ENCODE data around the gene EPAS1.
A peak's percentile ranks its signal among the peaks of the same experiment; 100 is the strongest.

Gene EPAS1

DNA sequence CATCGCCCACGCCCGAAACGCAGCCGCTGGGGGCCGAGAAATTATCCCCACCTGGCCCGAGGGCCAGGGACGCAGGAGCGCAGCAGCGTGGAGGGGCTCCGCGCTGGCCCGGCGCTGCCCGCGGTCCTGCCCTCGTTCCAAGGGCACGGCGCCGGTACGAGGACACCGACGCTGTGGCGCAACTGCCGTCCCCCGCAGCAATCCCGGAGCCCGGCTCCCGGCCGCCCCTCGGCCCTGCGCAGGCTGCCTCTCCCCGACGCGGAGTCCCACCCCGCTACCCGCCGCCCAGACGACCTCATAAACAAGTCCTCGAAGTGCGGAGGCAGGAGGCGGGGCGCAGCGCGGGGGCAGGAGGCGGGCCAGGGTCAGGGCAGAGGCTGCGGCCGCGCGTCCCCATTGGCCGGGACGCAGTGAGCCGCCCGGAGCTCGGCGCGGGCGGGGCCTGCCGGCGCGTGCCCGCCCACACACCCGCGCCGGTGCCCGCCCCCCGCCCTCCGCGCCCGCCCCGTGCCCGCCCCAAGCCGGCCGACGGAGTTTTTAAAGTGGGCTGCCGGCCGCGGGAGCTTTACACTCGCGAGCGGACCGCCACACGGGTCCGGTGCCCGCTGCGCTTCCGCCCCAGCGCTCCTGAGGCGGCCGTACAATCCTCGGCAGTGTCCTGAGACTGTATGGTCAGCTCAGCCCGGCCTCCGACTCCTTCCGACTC, at the start of gene EPAS1:
Gene EPAS1 (plus strand): TSS at position 568 of the 706 bp plus-strand sequence. CDS start 505 bp downstream, outside the sequence.
- DNase-seq: peak; percentile 81

DNA sequence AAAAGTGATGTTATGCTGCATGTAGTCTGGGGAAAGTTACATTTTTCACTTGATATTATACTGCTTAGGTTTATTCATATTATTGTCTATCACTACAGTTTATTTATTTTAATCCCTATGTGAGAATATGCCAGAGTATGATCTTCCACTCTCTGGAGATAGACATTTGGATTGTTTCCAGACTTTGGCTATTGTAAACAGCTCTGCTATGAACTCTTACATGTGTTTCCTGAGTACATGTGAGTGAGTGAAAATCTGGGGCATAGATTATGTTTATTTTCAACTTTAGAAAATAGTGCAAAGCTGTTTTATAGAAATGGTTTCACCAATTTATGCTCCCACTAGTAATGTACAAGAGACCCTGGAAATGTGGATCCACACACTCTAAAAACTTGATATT, 49.0 kb upstream of the EPAS1 start:
- no peak for DNase-seq

DNA sequence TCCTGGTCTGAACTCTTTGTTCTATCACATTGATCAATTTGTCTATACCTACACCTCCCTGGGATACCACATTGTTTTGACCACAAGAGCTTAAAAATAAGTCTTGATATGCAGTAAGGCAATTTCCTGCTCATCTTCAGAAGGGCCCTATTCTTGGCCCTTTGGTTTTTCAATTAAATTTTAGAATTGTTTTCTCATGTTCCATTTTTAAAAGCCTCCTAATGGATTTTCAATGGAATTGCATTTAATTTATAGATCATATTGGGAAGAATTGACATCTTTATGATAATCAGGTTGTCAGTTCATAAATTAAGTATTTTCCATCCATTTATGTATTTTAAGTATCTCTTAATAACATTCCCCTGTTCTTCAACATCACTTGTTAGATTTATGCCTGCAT, 47.6 kb upstream of the EPAS1 start:
- DNase-seq: no peak

DNA sequence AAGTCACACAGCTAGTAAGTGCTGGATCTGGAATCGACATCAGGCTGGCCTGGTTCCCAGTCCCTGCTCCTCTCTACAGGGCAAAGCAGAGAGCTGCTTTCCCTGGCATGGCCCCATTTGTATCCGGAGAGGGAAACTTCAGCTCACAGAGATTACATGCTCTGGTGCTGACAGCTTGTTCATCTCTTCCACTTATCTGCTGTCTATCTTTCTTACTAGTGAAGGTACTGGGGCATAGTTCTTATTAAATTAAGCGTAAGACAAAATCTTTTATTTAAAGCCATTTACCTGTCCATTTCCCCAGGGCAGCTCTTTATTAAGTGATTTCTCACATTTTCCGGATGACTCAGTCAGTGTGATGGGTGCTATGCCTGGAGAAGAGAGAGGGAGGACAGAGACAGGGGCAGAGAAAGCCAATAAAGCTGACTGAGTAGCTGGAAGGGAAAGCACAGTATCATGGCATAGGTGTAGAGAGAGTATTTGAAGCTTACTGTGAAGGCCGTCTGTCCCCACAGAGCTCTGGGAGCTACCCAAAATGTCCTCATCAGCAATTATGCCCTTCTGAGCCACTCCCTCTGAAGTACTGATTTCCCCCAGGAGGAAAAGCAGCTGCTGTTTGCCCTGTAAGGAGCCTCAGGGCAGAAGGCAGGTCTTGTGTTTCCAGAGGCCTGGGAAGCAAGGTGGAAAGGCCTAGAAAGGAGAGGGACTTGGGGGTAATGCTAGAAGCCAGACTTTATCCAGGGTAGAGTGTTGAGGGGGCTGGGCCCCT, 44.1 kb upstream of the EPAS1 start:
- no peak for DNase-seq

DNA sequence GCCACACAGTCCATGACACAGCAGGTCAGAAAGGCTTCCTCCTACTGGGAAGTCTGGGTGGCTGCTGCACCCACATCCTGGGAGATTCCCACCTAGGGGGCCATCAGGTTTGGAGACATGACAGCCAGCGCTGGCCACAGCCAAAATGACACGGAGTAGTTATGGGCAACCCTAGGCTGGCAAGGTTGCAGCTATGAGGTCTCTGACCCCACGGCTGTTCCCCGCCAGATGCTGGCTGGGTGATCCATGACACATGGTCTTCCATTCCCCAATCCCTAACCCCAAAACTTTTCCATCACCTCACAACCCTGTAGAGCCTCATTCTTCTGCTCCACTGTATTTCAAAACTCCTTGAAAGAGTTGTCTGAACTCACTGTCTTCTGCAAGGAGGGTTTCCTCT, 42.7 kb upstream of the EPAS1 start:
- DNase-seq: no peak

DNA sequence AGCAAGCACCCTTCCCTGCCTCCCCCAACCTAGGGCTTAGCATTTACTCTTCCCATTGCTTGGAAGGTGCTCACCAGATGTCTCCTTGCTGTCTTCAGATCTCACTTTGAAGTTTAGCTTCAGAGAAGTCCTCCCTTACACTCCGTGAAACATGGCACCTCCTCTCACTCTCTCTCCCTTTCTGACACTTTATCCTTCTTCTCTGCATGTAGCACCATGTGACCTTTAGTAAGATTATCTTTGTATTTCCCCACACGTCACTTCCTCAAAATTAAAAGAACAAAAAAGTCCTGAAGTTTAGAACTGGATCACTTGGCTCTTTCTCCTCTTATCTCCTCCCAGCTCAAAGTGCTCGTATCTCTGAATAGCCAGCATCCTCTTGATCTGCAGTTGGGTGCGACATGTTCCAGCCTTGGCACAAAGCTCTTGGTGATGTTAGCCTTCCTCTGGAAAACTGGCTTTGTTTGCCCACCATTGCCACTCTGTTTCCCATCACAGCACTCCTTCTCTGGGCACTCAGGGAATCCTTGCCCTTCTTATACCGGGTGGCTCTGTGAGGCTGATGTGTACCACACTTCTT, 40.6 kb upstream of the EPAS1 start:
- DNase-seq: no peak

DNA sequence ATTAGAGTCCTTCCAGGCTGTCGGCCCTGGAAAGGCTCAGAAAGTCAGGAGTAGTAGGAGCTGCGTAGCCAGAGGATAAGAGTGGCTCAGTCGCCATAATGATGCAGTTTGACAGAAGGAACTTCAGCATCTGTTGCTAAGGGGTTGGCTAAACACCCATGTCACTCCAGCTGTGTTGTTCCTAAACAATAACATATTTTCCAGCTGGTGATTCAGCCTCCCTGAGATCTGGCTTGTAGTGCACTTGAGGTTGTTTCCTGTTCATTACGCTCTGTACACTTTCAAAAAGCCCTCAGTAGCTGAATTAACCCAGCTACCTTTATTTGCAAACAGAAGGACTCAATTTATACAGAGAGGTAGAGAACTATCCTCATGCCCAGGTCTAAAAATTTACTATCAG, 39.7 kb upstream of the EPAS1 start:
- DNase-seq: no peak

DNA sequence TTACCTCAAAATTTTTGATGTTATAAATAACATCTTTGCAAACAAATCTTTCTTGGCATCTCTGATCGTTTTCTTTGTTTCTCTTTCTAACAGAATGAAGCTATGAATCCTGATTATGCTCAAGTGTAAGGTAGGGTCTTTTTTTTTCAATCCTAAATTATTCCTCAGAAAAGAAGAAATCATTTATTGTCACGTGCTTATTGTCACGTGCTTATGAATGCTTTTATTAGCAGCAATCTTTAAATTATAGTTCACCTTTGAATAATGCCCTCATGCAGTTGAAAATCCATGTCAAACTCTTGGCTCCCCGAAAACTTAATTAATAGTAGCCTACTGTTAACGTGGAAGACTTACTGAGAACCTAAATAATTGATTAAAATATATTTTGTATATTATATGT, 39.2 kb upstream of the EPAS1 start:
- DNase-seq: no peak

DNA sequence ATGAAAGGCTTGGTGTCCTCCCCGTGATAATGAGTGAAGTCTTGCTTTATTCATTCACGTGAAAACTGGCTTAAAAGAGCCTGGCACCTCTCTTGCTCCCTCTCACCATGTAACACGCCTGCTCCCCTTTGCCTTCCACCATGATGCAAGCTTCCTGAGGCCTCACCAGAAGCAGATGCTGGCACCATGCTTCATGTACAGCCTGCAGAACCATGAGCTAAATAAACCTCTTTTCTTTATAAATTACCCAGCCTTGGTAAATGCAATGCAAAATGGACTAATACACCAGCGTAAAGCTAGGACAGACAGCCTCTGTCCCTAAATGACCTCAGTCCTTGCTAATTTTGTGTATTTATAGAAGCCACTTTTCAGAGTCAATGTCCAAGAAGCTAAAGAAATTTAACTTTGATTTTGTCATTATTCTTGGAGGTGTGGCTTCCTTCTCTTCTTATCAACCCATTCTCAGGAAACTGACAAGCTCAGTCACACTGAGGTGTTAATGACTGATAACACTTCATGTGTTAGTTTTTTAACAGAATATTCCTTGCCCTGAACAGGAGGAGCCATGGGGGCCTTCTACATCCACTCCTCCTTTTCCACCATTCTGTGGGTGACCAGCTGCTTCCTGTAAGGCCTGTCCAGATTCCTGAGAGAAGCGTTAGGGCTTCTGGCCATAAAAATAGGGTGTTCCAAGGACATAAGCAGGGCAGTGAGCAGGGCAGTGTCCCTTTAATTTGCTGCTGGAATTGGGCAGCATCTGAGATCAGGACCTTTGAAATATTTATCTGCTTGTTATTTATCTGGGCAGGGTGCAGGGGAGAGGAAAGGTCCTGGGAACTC, 38.0 kb upstream of the EPAS1 start:
- no peak for DNase-seq

DNA sequence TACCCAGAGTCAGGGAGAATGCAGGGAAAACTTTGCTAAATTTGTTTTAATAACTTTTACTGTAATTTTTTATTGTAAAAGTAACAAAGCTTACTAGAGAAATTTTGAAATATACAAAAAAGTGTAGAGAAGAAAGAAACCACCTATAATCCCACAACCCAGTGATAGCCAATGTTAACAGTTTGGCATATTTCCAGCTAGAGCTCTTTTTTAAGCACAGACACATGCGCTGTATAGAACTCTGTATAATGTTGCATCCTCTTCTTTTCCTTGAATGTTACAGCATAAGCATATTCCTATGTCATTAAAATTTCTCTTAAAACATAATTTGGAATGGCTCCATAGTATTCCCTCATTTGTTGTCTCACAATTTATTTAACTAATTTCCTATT, 37.4 kb upstream of the EPAS1 start:
- DNase-seq: no peak

DNA sequence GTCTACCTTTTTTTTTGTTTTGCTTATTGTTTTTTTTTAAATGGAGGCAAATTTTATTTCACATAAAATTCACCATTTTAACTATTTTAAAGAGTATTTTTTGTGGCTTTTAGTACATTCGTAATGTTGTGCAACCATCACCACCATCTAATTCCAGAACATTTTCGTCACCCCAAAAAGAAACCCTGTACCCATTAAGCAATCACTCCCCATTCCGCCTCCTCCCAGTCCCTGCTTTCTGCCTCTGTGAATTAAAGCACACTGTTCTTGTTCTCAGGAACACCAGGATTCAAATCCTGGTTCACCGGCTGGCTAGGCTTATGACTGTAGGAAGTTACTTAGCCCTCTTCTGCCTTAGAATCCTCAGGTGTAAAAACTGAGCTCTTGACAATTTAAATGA, 36.9 kb upstream of the EPAS1 start:
- DNase-seq: no peak

DNA sequence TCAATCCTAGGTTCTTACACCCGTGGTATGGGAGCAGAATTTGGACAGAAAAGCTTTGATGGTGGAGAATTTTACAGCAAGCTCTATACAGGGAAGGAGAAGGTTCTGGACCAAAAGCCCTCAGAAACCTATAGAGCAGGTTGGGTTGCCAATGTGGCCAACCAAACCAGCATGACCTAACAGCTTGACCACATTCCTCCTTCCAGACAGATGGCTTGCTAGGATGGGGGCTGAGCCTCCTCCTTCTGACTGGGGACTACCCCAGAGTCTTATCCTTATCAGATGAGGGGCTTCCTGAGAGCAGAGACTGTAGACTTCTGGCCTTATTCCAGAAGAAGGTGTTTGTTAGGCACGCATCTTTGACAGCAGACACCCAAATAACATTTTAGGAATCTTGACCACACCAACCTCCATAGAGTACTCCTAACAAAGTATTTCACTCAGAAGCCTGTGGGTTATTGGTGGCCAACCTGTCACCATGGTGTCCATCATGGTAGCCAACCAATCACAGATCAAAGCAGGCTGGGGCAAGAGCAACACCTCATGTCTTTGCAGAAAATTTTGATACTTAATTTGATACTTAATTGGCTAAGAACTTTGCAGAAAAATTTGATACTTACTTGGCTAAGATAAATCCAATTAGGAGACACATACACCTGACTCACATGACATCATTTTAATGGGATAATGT, 34.8 kb upstream of the EPAS1 start:
- DNase-seq: no peak

DNA sequence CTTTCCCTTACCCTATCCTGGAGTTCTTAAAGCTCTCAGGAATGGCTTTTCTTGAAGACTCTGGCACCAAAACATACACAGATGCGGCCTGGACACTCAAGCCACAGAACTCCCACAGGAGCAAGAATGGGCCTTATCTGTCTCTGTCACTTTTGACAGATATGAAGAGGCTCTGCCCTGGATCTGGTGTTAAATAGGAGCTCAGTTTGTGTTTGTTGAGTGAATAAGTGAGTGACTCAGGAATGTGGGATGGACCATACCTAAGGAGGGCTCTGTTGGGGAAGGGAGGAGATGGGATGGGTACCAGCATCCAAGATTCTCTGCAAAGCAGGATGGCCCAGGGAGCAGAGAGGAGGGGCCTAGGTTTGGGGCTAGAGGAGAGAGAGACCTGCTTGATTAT, 33.9 kb upstream of the EPAS1 start:
- DNase-seq: no peak

DNA sequence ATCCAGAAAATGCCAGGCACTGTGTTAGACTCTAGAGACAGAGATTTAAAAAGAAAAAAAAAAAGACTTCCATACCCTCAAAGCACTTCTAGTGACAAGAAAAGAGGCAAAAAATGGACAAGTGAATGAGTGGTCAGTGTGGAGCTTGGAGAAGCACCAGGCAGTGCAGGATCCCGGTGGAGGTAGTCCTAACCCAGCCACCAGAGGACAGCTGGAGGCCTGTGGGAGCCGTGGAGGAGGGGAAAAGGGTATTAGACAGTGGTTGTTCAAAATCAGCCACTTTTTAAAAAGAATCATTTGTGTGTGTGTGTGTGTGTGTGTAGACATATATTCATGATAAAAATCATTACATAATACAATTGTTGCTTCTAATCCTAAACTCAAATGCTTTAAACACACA, 32.8 kb upstream of the EPAS1 start:
- no peak for DNase-seq

DNA sequence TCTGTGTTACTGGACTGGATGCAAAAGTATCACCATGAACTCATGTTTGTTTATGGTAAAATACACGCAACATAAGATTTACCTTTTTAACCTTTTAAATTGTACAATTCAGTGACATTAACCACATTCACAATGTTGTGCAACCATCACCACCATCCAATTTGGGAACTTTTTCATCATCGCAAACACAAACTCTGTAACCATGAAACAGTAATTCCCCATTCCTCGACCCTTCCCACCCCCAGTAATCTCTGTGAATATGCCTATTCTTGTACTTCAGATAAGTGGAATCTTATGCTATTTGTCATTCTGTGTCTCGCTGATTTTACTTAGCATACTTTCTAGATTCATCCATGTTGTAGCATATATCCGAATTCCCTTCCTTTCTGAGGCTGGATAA, 31.1 kb upstream of the EPAS1 start:
- no peak for DNase-seq

DNA sequence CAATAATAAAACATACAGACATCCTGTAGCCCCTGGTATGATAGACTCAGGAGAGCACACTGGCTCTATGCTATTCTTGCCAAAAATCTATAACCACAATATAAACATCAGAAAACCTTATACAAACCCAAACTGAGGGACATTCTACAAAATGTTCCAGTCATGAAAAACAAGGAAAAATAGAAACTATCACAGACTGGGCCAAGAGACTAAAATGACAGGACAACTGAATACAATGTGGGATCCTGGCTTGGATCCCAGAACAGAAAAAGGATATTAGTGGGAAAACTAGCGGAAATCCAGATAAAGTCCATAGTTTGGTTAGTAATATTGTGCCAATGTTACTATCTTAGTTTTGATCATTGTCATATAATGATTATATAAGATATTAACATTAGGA, 29.6 kb upstream of the EPAS1 start:
- DNase-seq: no peak

DNA sequence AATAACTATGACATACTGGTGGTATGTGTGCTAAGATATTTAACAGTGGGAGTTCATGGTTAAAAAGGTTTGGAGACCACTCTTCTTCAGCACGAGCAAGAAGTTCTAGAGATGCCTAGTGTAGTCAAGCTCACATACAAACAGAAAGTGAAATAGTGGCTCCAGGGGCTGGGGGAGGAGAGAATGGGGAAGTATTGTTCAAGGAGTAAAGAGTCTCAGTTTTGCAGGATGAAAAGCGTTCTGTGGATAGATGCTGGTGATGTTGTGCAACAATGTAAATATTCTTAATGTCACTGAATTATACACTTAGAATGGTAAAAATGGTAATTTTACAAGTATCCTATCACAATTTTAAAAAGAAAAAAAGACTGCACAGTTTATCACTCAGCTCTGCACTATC, 29.0 kb upstream of the EPAS1 start:
- no peak for DNase-seq

DNA sequence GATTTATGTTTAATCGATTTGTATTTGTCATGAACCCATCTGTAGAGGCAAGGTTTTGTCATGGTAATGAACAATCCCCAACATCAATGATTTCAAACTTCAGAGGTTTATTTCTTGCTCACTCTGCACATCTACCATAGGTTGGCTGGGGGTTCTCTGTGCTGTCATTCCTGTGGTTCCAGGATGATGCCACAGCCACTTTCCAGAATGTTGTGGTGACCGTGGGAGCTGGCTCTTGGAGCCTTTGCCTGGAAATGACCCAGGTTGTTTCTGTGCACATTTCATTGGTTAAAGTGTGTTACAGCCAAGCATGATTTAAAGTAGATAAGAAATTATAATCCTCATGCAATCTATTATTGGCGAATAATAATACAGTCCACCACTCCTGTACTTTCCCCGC, 28.2 kb upstream of the EPAS1 start:
- DNase-seq: no peak

DNA sequence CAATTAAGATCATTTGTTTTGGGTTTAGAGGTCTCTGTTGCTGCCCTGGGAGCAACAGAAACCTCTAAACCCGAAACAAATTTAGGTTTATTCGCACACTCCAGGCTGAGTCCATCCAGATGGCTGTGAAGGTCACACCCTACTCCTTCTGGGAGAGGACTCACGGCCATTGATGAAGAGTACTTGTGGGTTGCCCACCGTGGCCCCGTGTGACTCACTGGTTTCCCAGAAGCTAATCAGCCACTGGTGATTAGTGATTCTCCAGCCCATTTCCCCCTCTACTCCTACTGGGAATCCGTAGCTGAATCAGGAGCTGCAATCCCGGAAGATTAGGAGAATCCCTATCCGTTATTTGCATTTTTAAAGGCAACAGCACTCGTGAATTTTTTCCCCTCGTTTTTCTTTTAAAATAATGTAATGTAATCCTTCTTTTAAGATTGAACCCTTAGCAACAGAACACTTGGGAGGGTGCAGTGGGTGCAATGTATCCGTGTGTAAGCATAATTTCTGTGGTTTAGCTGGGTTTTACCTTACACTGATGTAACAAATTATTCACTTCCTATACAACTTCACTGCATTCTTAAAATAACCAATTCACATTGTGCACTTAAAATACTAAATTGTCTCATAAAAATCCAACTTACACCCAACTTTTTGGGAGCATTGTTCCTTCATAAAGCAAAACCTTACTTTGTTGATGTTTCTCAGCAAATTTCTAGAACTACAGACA, 27.5 kb upstream of the EPAS1 start:
- no peak for DNase-seq

DNA sequence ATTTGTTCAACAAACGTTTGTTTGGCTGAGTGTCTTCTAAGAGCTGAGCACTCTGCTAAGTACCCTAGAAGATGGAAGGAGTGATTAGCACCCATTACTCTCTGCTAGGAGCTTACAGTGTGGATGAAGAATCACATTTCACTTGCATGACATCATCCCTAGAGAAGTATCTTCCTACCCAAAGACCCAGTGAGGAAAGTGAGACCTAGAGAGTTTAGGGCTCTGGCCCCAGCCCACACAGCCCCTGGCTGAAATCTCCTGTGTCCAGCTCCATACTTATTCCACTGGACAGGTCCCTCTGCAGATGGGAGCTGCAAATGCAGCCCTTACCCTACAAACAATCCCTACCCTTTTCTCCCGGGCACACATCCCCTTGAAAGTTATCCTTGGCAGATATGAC, 26.8 kb upstream of the EPAS1 start:
- DNase-seq: no peak

DNA sequence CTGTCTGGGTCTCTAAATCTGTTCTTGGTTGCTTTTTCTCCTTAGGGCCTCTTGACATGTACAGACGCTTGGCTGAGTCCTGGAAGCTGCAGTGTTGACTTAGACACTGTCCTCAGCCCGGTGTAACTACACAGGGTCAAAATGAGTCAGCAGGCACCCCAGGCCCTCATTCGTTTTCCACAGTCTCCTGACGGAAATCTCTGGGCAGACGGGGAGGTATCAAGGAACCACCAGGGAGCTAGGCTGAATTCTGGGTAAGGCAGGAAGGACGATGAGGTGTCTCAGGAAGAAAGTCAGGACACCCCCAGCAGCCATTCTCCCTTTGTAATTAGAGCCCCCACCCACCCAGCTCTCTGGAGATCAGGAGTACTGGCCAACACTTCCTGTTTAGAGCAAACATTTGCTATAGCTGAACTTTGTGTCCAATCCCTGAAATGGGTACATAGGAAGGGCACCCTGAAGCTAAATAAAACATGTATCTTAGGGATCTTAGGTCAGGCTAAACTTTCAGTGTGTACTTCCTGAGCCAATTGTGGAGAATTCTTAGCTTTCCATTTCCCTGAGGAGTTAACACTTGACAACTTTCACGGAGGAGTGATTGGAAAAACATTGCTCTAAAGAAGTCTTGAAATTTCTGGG, 23.9 kb upstream of the EPAS1 start:
- DNase-seq: no peak

DNA sequence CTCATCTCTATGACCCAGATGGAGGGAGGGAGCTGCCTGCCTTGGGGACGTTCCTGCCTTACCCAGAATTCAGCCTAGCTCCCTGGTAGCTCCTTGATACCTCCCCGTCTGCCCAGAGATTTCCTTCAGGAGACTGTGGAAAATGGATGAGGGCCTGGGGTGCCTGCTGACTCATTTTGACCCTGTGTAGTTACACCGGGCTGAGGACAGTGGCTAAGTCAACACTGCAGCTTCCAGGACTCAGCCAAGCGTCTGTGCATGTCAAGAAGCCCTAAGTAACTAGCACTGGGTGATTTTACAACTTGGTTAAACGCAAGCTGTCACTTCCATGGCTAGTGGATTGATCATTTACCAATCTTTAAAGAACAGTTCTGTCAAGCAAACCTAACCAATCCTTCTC, 23.3 kb upstream of the EPAS1 start:
- no peak for DNase-seq

All from activated CD4-positive, CD25-positive, alpha-beta regulatory T cell treated with anti-CD3 and anti-CD28 coated beads, Interleukin-2, amount 50 U/mL, for 72 hours (primary cell).